HG03520 (cell line): ENCODE data around the gene SLC8B1.

ENCODE experiments used
- ATAC-seq: cut with Tn5 transposase; IDR thresholded peaks from one replicate; pipeline ENCODE4 v1.9.1; 2021; ENCODE audit warnings: mild to moderate bottlenecking, moderate library complexity; ENCODE audit not compliant: unreplicated experiment

SLC8B1 gene

DNA sequence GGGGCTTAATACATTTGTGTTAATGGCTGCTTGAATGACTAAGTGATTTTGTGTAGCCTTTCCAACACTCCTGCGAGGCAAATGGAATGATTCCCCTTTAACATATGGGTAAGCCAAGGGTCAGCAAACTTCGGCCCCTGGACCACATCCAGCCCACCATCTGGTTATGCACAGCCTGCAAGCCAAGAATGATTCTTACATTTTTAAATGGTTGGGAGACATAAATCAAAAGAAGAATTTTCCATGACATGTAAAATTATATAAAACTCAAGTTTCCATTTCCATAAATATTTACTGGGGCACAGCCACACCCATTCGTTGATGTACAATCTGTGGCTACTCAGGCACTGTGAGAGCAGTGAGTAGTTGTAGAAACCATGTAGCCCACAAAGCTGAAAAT lies 9.0 kb downstream of the SLC8B1 start:
- no peak for ATAC-seq

GRCh38 chr12:113322343-113322742 lies 12.6 kb downstream of the SLC8B1 start:
- ATAC-seq: no peak

DNA sequence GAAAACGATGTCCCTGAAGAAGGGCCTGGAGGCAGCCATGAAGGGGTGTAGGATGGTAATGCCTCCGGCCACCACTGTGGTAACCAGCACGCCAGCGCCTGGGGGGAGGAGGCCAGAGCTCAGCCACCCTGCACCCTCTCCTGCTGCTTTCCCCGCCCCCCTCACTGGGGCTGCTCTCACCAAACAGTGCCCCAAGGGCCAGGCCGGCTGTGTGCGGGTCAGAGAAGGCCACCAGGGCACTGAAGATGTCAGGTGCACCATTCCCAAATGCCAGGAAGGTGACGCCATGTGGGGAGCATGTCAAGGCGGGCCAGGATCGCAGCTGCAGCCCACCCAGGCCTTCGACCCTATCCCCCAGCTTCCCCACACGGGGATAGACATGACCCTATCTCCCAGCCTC lies 14.5 kb downstream of the SLC8B1 start:
- no peak for ATAC-seq

DNA sequence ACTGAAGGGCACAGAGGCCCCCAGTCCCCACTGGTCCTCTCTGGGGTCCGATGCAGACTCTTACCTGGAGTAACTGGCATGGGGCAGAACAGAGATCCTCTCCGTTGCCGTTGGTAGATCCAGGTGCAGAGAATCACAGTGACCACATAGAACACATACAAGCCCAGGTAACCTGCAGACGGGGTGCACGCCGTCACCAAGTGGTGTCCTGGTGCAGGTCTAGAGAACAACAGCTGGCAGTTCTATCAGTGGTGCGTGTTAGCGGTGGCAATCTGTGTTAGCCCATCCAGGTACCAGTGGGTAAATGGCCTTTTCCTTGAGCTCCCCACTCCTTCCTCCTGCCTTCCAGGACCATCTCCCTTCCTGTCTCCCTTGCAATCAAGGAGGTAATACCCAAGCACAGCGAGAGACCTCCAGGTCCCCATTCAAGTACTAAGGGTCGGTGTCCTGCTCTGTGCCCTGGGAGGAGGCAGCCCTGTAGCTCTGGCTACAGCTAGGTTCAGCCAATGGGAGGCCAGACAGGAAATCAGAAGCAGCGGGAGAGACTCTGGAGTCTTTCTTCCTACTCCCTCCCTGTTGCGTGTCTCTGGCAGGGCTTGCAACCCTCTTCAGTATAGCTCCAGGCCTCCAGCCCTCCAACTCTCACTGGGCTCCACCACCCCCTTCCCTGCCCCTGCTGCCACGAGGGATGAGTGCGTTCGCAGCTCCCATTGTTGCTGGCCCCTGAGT lies 15.8 kb downstream of the SLC8B1 start:
- ATAC-seq: no peak

DNA sequence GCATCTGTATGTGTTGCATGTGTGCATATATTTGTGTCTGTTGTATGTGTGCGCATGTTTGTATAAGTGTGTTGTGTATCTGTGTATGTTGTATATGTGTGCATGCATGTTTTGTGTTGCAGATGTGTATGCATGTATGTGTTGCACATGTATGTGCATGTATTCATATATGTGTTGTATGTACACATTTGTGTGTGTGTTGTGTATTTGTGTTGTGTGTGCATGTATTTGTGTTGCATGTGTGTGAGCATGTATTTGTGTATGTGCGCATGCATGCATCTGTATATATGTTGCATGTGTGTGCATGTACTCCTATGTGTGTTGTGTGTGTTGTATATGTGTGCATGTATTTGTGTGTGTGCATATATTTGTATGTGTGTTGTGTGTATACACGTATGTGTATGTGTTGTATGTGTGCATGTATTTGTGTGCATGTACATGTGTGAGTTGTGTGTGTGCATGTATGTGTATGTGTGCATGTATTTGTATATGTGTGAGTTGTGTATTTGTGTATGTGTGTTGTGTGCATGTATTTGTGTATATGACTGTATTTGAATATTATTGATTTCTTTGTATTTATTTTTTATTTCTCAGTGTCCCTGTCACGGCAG lies 16.8 kb downstream of the SLC8B1 start:
- no peak for ATAC-seq

DNA sequence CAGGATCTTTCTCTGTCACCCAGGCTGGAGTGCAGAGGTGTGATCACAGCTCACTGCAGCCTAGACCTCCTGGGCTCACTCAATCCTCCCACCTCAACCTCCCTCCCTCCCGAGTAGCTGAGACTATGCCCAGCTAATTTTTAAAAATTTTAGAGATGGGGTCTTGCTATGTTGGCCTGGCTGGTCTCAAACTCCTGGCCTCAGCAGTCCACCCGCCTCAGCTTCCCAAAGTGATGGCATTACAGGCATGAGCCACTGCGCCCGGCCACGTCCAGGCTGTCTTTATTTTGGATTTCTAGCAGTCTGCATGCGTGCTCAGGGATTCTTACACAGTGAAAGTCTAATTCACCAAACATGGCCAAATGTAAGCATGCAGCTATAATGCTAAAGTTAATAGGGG lies 17.8 kb downstream of the SLC8B1 start:
- ATAC-seq: no peak

GRCh38 chr12:113316155-113316554 lies 18.8 kb downstream of the SLC8B1 start:
- no peak for ATAC-seq

GRCh38 chr12:113315358-113315757 lies 19.6 kb downstream of the SLC8B1 start:
- no peak for ATAC-seq

GRCh38 chr12:113314121-113314529 lies 20.8 kb downstream of the SLC8B1 start:
- no peak for ATAC-seq

DNA sequence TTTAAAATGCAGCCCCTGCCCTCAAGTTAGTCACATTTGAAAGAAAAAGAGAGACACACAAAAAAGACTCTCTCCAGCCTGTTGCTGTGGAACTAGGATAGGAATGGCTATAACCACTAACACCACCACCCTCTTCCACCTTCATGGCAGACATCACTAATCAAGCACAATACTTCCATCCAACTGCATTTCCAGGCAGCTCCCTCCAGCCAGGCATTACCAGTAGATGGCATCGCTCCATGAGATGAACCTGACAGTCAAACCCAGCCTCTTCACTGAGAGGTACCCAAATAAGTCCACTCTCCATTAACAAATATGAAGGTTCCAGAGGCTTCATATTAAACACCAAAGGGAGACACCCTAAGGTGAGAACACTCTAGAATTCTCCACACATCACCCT lies 24.4 kb downstream of the SLC8B1 start:
- no peak for ATAC-seq

GRCh38 chr12:113306382-113306781 lies 28.5 kb downstream of the SLC8B1 start:
- no peak for ATAC-seq

DNA sequence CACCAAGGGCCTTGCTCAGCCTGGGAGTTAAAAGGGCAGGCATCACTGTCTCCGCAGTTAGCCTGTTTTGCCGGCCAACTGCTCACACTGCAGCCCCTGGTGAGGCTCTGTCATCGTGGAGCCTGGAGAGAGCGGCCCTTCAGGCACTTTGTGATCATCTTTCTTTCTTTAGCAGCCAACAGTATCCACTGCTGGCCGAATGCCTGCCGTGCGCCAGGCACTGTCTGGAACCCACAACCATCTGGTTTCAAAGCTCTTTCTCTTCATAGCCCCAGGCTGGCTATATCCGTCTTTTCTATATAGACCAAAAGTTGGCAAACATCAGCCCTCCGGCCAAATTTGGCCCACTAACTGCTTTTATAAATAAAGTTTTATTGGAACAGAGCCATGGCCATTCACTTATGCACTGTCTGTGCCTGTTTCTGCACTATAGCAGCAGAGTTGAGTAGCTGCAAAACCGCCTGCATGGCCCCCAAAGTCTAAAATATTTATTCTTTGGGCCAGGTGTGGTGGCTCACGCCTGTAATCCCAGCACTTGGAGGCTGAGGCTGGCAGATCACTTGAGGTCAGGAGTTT lies 29.5 kb downstream of the SLC8B1 start:
- ATAC-seq: no peak

DNA sequence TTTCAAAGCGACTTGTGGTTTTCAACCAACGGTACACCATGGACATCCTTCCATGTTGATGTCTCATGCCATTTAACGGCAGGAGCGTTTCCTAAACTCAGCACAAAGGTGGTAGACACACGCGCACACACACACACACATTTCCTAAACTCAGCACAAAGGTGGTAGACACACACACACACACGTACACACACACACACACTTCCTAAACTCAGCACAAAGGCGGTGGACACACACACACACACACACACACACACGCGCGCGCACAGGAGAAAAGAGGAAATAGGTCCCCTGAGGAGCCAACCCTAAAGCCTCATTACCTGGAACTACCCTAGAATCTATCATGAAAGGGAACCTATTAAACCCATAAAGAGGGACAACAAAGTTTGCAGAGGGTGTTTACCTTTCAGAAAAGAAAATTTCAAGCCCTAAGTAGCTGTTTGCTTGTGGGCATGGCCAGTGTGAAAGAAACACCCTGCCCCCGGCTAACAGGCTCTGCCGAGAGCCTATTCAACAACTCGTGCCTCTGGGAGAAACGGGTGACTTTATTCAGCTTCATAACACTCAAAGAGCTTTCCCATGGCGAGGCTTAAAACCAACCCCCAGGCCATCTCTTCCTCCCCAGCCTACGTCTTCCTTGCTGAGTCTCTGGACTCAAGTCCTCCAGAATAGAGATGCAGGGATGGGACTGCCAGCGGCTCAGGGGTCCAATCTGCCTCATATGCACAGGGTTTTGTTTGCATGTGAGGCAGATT lies 31.8 kb downstream of the SLC8B1 start:
- no peak for ATAC-seq

GRCh38 chr12:113302466-113302865 lies 32.4 kb downstream of the SLC8B1 start:
- no peak for ATAC-seq

DNA sequence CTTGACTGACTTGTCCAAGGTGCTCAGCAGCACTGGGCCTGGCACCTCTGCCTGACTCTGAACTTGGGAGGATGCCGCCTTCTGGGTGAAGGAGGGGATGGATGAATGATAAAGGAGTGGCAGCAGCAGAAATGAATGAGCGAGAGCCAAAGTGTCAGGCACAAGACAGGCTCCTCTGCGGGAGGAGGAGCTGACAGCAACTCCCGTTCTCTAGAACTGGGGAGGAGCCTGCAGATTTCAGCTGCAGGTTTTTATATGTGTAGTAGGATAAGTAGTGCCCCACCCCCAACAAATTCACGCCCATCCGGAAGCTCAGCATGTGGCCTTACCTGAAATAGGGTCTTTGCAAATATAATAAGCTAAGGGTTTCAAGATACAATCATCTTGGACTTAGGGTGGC lies 33.1 kb downstream of the SLC8B1 start:
- ATAC-seq: no peak

- no peak for ATAC-seq
These were observed 35.2 kb downstream of the SLC8B1 start for GRCh38 chr12:113299619-113300237.

GRCh38 chr12:113298861-113299545 lies 35.9 kb downstream of the SLC8B1 start:
- no peak for ATAC-seq

DNA sequence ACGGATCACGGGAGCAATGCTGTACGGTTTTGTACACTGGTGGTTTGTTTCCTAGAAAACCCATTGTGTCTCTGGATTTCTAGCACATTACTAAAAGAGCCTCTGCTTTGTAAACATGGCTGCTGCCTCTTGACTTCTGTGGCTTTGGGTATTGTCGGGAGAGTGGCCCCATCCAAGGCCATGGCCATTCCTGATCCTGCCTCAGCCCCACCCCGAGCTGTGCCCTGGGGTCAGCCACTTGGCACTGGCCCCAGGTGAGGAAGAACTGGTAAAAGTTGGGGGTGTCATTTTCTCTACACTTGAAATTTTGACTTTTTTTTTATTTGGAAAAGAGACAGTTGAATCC lies 36.5 kb downstream of the SLC8B1 start:
- ATAC-seq: no peak

- ATAC-seq: no peak
These were observed 37.1 kb downstream of the SLC8B1 start for GRCh38 chr12:113297621-113298471.

DNA sequence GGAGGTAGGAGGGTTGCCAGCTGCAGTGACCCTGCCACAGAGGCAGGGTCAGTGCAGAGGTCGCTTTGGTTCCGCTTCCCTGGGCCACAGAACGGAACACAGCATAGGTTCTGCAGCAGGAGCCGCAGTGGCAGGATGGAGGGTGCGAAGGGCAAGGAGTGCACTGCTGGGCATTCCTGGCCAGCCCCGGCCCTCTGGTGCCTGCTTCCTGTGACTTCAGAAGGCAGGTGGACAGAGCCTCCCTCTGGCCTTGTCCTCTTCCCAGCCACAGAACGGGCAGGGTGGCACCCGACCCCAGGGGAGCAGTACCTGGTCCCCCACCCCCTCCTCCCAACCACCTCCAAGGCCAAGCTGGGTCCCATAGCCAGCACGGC lies 37.7 kb downstream of the SLC8B1 start:
- ATAC-seq: no peak
